HG03060 (cell line): ENCODE measurements around the gene MMP28.

Experiments used
- ATAC-seq: cut with Tn5 transposase; IDR thresholded peaks from one replicate; pipeline ENCODE4 v1.9.1; 2021; ENCODE audit warnings: low read depth, moderate number of reproducible peaks; ENCODE audit not compliant: unreplicated experiment

MMP28 gene

DNA sequence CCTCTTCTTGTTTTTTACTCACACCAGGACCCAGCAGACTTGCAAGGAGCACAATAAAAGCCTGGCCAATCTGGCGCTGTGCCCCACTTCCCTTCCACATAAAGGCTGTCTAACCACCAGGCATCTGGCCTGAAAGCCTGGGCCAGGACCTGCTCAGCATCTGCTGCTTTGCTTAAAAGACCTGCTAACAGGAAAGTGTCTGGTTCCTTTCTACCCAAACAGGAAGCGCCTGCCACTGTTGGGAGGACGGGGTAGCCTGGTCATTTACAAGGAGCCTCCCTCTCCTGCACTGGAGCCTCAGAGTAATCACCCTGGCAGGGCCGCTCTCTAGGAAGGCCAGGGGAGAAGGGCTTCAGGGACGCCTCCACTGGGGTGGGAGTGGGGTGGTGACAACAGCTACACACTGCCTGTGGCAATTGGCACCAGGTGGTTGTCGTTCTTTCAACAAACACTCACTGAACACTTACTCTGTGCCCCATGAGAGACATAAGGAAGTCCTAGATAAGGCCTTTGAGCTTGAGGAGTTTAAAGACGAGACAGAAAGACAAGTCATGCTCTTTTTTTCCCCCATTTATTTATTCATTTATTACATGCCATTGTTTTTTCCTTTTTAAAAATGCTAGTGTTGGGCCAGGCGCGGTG lies 6.3 kb upstream of the MMP28 start:
- no peak for ATAC-seq

DNA sequence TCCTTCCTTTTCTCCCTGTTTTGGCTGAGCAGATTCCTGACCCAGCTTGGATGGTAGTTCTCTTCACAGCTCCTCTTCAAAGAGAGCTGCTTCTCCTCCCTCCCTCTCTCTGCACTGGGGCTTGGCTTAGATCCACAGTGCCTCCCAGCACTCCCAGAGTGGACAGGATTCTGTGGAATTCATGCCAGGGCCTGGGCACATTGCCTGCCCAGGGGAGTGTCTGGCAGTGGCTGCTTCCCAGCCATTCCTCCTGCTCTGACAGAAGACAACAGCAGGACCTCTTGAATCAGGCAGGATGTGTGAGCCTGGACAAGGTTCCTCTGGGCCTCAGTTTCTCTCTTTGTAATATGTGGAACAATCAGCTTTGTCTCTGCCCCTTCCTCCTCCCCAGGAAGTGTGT lies 4.5 kb upstream of the MMP28 start:
- no peak for ATAC-seq

DNA sequence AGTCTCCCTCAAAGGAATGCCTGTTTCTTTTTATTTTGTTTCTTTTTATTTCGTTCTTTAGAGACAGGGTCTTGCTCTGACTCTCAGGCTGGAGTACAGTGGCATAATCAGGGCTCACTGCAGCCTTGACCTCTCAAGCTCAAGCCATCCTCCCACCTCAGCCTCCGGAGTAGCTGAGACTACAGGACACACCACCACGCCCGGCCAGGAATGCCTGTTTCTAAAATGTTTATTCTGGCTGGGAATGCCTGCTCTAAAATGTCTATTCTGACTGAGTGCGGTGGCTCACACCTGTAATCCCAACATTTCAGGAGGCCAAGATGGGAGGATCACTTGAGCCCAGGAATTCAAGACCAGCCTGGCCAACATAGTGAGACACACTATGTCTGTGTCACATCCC lies 2.5 kb upstream of the MMP28 start:
- no peak for ATAC-seq

DNA sequence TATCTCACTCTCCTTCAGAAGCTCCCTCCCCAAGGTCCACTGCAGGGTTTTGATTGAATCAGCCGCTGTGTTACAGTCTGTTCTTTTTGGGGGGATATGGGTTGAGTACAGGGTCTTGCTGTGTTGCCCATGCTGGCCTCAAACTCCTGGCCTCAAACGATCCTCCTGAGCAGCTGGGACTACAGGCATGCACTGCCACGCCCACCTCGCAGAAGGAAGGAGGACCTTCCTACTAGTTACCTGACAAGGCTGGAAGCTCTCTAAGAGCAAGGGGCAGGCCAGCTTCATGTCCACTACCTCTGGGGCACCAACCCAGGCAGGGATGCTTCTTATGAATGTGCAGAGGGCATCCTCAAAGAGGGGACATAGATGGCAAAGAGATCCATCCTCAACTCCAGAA lies 1.9 kb upstream of the MMP28 start:
- no peak for ATAC-seq

DNA sequence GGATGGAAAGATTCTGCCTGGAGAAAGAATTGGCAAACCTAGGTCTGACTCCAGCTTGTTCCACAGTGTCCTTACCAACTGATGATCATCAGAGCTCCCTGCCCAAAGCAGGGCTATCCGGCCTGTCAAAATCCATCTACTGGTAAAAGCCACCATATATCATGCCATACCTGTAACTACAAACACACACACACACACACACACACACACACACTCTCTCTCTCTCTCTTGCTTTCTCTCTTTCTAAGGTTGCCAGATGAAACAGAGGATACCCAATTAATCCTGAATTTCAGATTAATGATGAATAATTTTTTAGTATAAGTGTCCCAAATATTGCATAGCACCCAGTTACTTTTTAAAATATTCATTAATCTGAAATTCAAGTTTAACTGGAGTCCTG lies 1.5 kb upstream of the MMP28 start:
- no peak for ATAC-seq

DNA sequence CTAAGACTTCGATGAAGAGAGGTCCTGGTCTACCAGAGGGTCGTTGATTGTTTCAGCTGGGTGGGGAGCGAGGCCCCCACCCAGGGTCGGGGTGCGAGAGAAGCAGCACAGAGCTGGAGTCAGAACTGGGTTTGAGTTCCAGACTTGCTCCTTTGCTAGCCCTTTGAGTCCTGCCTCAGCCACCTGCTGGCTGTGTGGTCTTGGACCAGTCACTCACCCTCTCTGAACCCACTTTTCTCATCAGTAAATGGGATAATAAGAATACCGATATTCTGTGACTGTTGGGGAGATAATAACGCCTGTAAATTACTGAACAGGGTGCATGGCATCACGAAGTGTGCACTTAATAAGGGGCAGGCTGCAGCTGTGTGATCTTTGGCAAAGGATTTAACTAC lies 427 bp upstream of the MMP28 start:
- ATAC-seq = no peak

DNA sequence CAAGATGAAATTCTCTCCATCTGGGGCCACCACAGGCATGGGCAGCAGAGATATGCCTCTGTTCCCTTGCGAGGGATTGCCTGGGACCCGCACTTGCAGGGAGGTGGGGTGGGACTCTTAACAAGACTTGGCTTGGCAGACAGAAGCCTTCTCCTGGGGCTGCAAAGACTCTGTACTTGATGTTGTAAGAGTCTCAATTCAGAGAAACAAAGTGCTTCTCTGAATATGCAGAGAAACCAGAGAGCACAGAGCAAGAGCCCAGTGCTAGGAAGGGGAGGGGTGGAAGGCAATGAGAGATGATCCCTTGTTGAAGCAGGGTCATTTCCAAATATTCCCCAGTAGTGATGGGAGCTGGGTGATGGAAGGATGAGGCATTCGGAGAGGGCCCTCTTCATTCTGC lies 2.2 kb downstream of the MMP28 start:
- no peak for ATAC-seq

DNA sequence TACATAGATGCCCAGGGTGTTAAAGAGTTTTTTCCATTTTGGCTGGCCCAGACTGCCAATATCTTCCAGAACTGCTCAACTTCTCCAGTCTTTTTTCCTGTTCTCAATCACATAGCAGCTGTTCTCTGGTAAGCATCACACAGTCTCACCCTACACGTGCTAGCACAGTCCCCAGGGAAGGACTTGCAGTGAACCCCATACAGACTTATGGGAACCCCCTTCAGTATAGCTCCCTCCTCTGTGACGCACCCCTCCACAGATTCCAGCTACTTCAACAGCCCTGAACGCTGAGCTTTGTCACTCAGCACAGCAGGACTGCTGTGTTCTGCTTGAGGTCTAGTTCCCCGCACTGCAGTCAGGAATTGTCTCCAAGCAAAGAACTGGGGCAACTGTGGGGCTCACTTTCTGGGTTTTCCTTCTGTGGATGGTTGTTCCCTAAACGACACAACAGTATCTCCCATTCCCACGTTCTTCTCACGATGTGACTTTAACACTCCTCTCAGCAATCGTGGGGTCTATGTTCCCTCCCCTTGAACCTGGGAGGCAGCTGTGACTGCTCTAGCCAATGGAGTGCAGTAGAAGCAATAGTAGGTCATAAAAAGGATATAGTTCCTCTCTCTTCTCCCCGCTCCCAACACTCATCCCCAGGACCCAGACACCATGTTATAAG lies 3.6 kb downstream of the MMP28 start:
- ATAC-seq = no peak

DNA sequence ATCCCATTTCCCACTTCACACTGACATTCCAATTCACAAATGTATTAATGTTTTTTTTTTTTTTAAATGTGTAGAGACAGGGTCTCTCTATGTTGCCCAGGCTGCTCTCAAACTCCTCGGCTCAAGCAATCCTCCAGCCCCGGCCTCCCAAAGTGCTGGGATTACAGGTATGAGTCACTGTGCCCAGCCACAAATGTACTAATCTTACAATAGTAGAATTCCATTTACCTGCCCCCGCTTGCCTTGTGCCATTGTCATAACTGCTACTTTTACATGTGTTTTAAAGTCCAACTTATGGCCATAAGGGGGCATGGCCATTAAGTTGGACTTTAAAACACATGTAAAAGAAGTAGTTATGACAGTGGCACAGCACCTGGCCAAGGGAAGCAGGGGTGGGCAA lies 4.6 kb downstream of the MMP28 start:
- no peak for ATAC-seq

DNA sequence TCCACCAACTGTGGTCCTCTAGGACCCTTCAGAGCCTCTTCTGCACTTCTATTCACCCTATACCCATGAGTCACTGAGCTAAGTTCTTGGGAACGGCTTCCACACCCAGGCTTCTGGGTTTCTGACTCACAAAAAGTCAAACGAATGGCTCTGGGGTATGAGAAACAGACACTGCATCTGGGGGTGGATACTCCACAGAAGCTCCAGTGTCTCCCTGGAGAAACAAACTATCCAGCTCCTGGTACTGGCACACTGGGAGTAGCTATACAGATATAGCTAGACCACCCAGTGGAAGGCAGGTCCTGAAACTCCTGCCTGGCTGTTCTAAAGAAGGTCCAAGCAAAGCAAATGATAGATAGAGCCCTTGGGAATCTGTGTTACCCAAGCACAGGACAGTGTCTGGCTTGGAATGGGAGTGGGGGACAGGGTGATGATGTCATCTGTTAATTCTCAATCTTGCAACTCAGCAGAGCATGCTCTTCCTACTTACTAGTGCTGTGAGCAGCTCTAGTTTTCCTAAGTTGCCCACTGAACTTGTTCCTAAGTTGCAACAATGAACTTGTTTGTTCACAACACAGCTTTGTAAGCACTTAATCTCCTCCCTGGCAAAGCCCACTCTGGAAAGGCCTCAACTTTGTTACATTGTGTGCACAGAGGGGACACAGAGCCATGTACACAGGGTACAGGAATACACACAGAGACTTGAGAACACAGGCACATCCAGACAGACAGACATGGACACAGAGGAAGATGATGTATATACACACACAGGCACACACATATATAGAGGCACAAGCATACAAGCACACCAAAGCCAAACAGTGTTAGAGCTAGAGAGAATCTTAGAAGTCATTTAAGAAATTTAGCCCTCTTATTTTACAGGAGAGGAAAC lies 6.7 kb downstream of the MMP28 start:
- no peak for ATAC-seq

DNA sequence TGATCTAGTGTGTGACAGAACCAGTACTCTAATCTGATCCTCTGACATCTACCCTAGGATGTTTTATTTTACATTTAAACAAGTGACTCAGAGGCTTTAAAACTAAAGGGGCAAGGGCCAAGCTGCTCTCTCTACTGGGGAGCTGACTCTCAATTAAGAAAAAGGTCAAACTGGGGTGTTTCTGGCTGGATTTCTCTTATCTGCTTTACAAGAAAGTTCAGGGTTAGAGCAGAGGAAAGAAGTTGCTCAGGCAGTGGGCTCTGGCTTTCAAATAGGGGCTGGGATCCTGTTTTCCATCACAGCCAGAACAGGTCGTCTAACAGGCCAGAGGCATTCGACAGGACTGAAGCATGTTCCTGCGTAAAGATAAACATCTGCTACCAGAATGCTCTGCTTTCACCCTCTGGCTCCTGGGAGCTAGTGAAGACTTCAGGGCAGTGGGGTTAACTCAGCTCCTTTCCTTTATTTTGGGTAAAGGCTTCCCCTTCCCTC lies 8.5 kb downstream of the MMP28 start:
- ATAC-seq = no peak

DNA sequence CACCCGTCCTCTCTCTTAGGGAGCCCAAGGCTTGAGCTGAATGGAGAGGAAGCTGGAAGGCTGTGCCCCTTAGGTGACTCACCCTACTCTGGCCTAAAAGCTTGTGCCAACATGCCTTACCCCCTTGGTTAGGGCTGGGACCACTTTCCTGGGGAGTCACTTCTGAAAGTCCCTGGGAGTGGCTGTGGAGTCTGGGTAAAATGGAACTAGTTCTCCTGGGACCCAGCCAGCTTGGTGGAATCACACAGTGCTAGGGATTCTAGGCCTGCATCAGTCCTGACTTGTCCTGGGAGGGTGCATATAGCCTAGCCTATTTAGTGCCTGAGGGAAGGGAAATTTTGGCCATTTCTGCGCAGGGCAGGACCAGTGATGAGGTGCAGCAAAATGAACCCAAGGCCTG lies 10.5 kb downstream of the MMP28 start:
- no peak for ATAC-seq

DNA sequence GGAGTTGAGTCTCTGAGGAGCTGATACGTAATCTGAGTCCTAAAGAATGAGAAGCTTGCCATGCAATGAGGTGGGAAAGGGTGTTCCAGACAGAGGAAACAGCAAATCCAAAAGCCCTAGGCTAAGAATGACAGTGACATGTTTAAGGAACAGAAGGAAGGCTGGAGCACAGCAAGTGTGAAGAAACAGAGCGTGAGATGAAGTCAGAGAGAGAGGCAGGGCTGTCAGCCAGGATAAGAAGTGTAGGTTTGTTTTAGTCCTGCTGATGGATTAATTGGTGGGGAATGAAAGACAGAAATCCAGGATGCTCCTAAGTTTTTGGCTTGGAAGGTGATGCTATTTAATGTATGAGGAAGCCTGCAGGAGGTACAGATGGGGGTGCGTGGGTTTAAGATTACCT lies 14.5 kb downstream of the MMP28 start:
- no peak for ATAC-seq

DNA sequence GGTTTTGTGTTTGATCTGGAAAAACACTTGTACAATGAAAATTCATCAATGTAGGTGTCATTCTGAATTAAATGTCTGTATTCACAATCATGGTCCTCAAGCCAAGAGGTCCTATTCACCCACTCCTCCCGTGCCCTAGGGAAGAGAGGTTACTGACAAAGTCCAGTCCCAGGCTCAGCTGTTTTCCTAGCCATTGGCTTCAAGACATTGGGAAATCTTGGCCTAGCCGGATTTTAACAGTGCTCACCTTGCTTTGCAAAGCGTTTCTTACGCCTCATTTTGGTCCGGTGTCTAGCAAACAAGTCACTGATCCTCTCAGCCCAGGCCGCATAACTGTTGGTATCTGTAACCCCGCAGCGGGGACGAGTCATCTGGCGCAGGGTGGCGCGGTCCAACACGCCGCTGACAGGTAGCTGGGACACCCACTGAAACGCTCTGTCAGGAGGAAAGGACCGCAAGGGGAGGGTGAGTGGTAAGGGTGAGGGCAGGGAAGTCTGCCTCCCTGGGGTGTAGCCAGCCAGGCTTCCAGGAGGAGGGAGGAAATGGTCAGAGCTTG lies 16.7 kb downstream of the MMP28 start:
- ATAC-seq = no peak

DNA sequence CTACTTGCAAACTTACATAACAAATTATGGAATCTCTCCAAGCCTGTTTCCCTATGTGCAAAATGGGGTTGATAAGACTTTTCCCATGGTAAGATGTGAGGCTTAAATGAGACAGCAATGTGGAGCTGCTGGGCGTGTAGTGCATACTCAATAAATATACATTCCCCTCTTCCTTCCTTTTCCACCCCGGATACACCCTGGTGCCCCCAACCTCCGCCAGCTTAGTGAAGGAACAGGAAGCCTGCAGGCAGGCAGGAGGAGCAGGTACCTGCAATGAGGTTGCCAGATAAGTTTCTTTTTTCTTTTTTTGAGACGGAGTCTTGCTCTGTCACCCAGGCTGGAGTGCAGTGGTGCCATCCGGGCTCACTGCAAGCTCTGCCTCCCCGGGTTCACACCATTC lies 19.9 kb downstream of the MMP28 start:
- no peak for ATAC-seq

DNA sequence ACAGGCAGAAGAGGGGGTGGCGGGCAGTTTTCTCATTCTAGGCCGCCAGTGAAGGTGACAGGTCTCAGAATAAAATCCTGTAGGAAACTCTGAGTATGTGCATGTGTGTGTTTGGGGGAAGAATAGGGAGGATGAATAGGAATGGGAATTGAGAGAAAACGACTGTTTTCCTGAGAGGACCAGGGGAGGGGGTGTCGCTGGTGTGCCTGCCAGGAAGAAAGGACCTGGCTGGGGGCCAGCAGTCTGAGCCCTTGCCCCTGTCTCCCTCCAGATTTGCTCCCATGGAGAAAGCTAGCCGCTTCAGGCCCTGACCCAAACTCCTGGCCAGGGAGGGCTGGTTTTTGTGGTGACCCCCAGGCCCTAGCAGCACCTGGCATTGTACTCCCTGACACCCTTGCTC lies 20.4 kb downstream of the MMP28 start:
- no peak for ATAC-seq

DNA sequence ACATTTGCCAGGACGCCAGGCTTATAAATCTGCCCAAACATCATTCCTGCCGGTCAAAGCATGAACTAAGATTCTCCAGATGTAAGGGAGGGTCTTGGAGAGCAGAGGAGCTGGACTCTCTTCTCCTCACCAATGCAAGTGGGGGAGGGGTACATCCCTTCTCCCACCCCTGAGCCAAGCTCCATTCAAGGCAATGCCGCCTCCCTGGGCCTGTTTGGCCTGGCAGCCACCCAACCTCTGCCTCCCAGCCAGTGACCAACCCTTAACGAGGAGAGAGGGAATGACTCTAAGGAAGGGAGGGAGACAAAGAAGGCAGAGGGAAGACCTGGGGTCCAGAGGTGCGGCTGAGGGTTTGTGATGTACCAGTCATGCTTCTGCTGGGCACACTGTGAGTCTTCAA lies 20.9 kb downstream of the MMP28 start:
- no peak for ATAC-seq

DNA sequence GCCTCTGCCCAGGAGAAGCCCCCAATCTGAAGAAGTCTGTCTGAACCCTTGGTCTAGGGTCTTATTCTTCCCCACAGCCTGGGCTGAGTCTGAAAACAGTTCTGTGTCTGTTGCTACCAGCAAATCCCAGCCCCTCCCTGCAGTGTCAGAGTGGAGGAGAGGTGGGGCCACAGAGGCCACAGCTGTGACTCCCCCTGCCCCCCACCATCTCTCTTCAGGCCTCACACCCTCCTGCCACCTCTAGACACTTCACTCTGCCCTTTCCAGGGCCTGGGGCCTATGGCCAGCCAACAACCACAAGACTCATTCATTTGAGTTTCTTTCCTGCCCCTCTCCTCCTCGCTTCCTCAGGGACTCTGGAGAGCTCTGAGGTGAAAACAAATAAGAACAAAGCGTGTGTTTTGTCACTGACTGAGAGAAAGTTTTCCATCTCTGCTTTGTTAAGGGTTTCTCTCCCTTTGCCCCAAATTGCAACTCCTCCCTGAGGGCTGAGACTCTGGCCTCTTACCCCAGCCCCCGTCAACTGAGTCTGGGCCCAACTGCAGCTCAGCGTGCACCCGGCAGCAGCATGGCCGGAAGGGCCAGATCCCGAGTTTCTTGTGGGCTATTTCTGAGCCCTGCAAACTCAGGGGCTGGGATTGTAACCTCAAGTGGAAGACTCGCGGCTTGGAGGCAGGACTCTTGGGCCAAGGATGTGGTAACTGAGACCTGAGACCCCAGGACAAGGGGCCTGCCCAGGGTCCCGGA lies 21.6 kb downstream of the MMP28 start:
- ATAC-seq = no peak

DNA sequence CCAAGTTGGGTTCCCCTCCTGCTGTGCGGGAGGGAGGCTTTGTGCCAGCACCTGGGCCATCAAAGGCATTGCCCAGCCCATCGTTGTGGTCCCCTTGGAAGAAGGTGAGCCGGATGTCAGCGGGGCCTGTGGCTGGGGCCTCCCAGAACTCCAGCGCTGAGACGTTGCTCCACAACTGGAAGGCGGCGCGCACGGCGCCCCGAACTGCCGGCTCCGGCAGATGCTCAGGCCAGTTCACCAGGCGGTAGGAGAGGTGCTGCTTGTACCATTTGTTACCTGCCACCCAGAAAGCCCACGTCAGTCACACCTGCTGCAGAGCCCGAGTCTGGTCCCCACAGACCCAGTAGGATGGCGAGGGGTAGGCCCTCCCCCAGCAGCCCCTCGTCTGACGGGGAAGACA lies 22.3 kb downstream of the MMP28 start:
- no peak for ATAC-seq

DNA sequence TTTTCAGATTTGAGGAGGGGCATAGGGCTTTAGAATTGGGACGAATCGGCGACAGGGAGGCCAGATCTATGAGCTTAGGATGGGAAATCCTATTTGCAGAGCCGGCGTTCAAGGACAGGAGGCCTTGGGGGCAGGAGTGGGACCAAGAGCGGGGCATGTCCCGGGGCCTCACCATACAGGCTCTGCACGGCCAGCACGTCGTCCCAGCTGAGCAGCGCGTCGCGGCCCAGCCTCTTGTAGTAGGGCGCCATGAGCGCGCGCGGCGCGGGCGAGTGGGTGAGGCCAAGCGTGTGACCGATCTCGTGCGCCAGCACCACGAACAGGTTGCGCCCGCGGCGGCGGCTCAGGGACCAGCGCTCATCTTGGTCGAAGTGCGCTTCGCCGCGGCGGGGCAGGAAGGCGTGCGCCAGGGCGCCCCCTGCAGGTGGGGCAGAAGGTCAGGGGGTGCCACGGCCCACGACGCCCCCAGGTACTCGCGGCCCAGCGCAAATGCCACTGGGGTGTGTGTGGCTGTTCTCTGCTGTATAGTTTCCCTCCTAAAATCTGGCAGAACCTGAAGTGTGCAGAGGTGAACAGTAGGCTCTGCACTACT lies 25.4 kb downstream of the MMP28 start:
- no peak for ATAC-seq
